ENCODE measurements around the gene NCAM2.

The NCAM2 gene

GRCh38 chr21:21196848-21197247, 198.6 kb downstream of the NCAM2 start:
- intact Hi-C loops (cut with DNase I; ENCODE audit: low total_unique reads): no loop called here
- no peaks in the 10 kb centered on the region for H3K36me3 ChIP-seq
- H3K27ac ChIP-seq: no peak overlapping the region
- no peak for TF ChIP-seq CTCF (IDR thresholded peaks at IDR 0.05)
- peaks cover 0 to 26% (median 4%) of the 10 kb centered on the region in 4 donors for H3K4me1 ChIP-seq
- H3K9me3 ChIP-seq: no peaks in the 10 kb centered on the region
- DNase-seq: no peak
- no peaks in the 10 kb centered on the region for H3K27me3 ChIP-seq
- no peak overlapping the region for H3K4me3 ChIP-seq

DNA sequence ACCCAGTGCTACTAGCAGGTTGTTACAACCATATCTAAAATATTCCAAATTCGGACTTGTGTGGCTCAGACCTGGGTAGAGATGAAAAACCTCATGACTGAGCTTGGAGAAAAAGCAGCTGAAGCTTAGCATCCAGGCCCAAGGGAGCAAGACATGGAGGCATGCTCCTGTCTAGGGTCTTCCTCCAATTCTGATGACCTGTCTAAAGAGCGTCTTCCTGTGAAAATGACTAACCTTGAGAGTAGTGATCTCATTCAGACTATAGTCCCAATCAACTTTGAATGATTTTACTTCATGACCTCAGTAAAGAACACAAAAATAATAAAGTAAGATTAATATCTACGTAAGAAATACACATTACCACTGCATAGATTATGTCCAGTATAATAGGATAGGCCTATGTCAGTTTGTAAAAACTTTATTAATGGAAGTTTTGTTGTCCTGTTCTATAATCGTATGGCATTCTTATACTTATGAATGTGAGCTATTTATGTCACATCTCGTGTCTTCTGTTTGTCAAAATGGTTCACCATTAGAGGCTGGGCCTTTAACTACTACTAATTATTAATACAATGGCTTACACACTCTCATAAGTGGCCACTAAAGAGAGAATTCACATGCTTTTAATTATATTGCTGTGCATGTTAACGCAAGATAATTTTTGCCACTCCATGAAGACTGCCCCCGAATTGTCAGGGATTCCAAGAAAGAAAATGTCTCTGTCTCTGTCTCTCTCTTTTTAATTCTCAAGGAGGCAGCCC, 201.3 kb downstream of the NCAM2 start:
- H3K9me3 ChIP-seq: no peaks in the 10 kb centered on the region
- DNase-seq: no peak
- no peak for TF ChIP-seq CTCF (IDR thresholded peaks at IDR 0.05)
- H3K27me3 ChIP-seq: no peaks in the 10 kb centered on the region
- peak overlapping the region; percentile 45 to 54 for H3K27ac ChIP-seq
- intact Hi-C loops (cut with DNase I; ENCODE audit: low total_unique reads): no loop called here
- peaks cover 0 to 26% (median 4%) of the 10 kb centered on the region in 4 donors for H3K4me1 ChIP-seq
- H3K36me3 ChIP-seq: no peaks in the 10 kb centered on the region
- H3K4me3 ChIP-seq: no peak overlapping the region

GRCh38 chr21:21200103-21200938, 202.1 kb downstream of the NCAM2 start:
- Histone ChIP-seq H3K36me3 (no peaks in the 10 kb centered on the region), H3K4me1 (peaks cover 0 to 26% (median 4%) of the 10 kb centered on the region in 4 donors), H3K27me3 (no peaks in the 10 kb centered on the region), H3K4me3 (no peak overlapping the region), H3K9me3 (no peaks in the 10 kb centered on the region), H3K27ac (peak overlapping the region; percentile 45 to 54)
- no peak for TF ChIP-seq CTCF (IDR thresholded peaks at IDR 0.05)
- intact Hi-C loops (cut with DNase I; ENCODE audit: low total_unique reads): no loop called here
- peak; percentile 65 to 74 for DNase-seq

GRCh38 chr21:21200939-21201615, 202.9 kb downstream of the NCAM2 start:
- Histone ChIP-seq H3K9me3 (no peaks in the 10 kb centered on the region), H3K27ac (no peak overlapping the region), H3K36me3 (no peaks in the 10 kb centered on the region), H3K27me3 (no peaks in the 10 kb centered on the region), H3K4me3 (no peak overlapping the region), H3K4me1 (peaks cover 0 to 26% (median 4%) of the 10 kb centered on the region in 4 donors)
- DNase-seq: no peak
- intact Hi-C loops (cut with DNase I; ENCODE audit: low total_unique reads): no loop called here
- no peak for TF ChIP-seq CTCF (IDR thresholded peaks at IDR 0.05)

- no peak for TF ChIP-seq CTCF (IDR thresholded peaks at IDR 0.05)
- DNase-seq: no peak
- Histone ChIP-seq H3K36me3 (no peaks in the 10 kb centered on the region), H3K4me1 (peaks cover 0 to 22% (median 3%) of the 10 kb centered on the region in 4 donors), H3K27ac (no peak overlapping the region), H3K27me3 (no peaks in the 10 kb centered on the region), H3K4me3 (no peak overlapping the region), H3K9me3 (no peaks in the 10 kb centered on the region)
- intact Hi-C loops (cut with DNase I; ENCODE audit: low total_unique reads): no loop called here
Measured at GRCh38 chr21:21203822-21204339, 205.7 kb downstream of the NCAM2 start.

Measured in tibial artery (tissue), 4 donors.